Measurements from ENCODE around the gene KAT7. TPM values are rescaled to one million over a fixed set of nuclear protein-coding genes. Genes with fewer than 3 reads are reported as not detected.

KAT7 gene
- polyA plus RNA-seq = 10 to 100 TPM; 32.3 to 67.2 (median 37.9) TPM

GRCh38 chr17:49788478-49789242, at the start of gene KAT7:
KAT7 (plus strand) TSS chr17:49788681; CDS start chr17:49788835, 154 bp downstream.
- H3K27me3 Mint-ChIP-seq (ENCODE audit: low read depth in 3 of 3) = peaks cover 11 to 15% (median 12%) of the 10 kb centered on the region in 3 donors
- H3K36me3 Mint-ChIP-seq = peaks cover 0 to 23% (median 6%) of the 10 kb centered on the region in 3 donors
- H3K9me3 Mint-ChIP-seq = no peaks in the 10 kb centered on the region
- peaks cover 51 to 57% of the 10 kb centered on the region in 2 donors for H3K4me1 Mint-ChIP-seq
- peak within 1 kb of the TSS; percentile 94 to 99 (median 97) for H3K4me3 Mint-ChIP-seq
- peak; percentile 99 for DNase-seq
- peak within 1 kb of the TSS; percentile 95 to 100 (median 97) for H3K27ac Mint-ChIP-seq

- peak; percentile 97 to 98 (median 98) for DNase-seq
- peaks cover 4 to 11% (median 5%) of the 10 kb centered on the region in 3 donors for H3K36me3 Mint-ChIP-seq
- H3K27ac Mint-ChIP-seq = peak overlapping the region; percentile 96 to 100 (median 100)
- H3K27me3 Mint-ChIP-seq (ENCODE audit: low read depth in 3 of 3) = peaks cover 6 to 16% (median 8%) of the 10 kb centered on the region in 3 donors
- no peaks in the 10 kb centered on the region for H3K9me3 Mint-ChIP-seq
- H3K4me3 Mint-ChIP-seq = peak overlapping the region; percentile 90 to 100 (median 96)
- H3K4me1 Mint-ChIP-seq = peaks cover 94 to 96% of the 10 kb centered on the region in 2 donors
These were observed 48.7 kb upstream of the KAT7 start for GRCh38 chr17:49739641-49740271.

DNA sequence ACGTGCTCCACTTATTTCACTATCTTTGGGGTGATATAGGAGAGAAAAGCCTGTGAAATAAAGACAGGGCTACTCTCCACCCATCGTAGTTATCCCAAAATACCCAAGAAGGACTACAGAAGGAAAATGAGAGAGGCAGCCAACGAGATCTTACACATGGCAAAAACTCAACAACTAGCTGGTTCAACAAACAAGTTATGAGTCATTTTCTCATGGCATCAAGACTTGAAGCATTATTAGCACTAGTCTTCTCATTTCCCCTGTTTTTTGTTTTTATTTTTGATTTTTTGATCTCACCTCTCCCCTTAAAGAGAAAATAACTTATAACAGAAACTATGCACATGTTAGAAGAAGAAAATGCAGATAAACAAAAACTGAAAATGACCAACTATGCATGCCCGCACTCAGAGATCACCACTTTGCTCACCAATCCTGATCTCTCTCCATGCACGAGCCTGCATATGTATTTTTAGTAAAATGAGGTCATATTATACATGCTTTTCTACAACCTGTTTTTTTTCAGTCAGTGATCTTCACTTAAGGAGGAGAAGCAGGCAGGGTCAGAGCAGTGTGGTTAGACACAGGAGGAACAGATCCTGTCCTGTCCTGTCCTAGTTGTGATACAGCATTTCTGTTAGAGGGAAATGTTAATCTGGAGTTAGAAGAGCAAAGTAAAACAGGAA, 47.3 kb upstream of the KAT7 start:
- no peaks in the 10 kb centered on the region for H3K9me3 Mint-ChIP-seq
- H3K27me3 Mint-ChIP-seq (ENCODE audit: low read depth in 3 of 3) = peaks cover 6 to 16% (median 8%) of the 10 kb centered on the region in 3 donors
- H3K36me3 Mint-ChIP-seq = peaks cover 4 to 11% (median 4%) of the 10 kb centered on the region in 3 donors
- H3K27ac Mint-ChIP-seq = peak overlapping the region; percentile 96 to 100 (median 100)
- H3K4me1 Mint-ChIP-seq = peaks cover 96% of the 10 kb centered on the region in 2 donors
- peak; percentile 19 to 26 (median 22) for DNase-seq
- H3K4me3 Mint-ChIP-seq = peak overlapping the region; percentile 90 to 100 (median 96)

DNA sequence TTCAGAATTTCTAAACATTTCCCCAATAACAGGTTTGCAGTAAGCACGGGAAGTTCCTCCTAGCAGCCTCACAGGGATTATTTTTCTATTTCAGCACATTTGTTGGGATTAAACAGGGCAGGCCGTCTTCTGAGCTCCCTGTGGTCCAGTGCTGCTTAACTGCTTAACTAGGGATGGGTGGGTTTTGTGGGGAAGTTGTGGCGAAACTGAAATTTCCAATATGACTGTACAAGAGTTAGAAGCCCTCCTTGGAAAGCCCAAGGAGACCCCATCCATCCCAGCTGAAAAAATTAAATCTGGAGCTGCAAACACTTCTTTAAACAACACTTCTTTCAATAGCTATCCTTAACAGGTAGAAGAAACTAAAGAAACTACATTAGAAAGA, 46.8 kb upstream of the KAT7 start:
- peaks cover 4 to 9% (median 4%) of the 10 kb centered on the region in 3 donors for H3K36me3 Mint-ChIP-seq
- peak overlapping the region; percentile 90 to 100 (median 96) for H3K4me3 Mint-ChIP-seq

DNA sequence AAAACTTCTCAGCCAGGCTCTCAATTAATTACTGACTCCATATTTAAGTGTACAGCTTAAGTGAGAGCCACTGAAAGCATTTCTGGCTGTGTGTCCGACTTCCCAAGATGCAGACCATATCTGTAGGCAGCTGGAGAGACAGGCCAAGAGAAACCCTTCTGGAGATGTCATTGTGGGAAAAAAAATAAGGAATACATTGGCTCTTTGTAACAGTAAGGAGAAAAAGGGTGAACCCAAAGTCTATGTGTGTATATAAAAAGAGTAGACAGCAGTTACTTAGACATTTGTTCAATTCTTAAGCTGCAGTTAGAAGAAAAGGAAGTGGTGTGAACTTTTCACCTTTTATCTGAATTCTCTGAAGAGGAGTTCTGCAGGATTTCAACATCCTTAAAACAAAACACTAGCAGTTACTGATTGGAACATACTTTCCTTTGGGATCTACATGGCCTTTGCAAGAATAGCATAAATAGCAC, 46.3 kb upstream of the KAT7 start:
- Mint-ChIP-seq H3K27me3 (ENCODE audit: low read depth in 3 of 3) (peaks cover 6 to 16% (median 11%) of the 10 kb centered on the region in 3 donors), H3K36me3 (peaks cover 4 to 9% (median 4%) of the 10 kb centered on the region in 3 donors), H3K4me1 (peaks cover 96% of the 10 kb centered on the region in 2 donors), H3K27ac (peak overlapping the region; percentile 96 to 100 (median 100)), H3K9me3 (no peaks in the 10 kb centered on the region), H3K4me3 (peak overlapping the region; percentile 90 to 100 (median 96))
- DNase-seq = peak in 2 of 3 donors; percentile 24

More for the DNA sequence above, 46.8 kb upstream of the KAT7 start:
- DNase-seq = no peak
- H3K9me3 Mint-ChIP-seq = no peaks in the 10 kb centered on the region
- peaks cover 6 to 16% (median 10%) of the 10 kb centered on the region in 3 donors for H3K27me3 Mint-ChIP-seq (ENCODE audit: low read depth in 3 of 3)
- peaks cover 96% of the 10 kb centered on the region in 2 donors for H3K4me1 Mint-ChIP-seq
- peak overlapping the region; percentile 96 to 100 (median 100) for H3K27ac Mint-ChIP-seq

GRCh38 chr17:49745175-49746139, 43.0 kb upstream of the KAT7 start:
- Mint-ChIP-seq H3K27ac (peak overlapping the region; percentile 91 to 99 (median 96)), H3K9me3 (no peaks in the 10 kb centered on the region), H3K27me3 (ENCODE audit: low read depth in 3 of 3) (peaks cover 0 to 3% (median 1%) of the 10 kb centered on the region in 3 donors), H3K4me1 (peaks cover 96% of the 10 kb centered on the region in 2 donors), H3K4me3 (peak overlapping the region; percentile 72 to 82 (median 76)), H3K36me3 (peaks cover 0 to 4% (median 0%) of the 10 kb centered on the region in 3 donors)
- DNase-seq = no peak

DNA sequence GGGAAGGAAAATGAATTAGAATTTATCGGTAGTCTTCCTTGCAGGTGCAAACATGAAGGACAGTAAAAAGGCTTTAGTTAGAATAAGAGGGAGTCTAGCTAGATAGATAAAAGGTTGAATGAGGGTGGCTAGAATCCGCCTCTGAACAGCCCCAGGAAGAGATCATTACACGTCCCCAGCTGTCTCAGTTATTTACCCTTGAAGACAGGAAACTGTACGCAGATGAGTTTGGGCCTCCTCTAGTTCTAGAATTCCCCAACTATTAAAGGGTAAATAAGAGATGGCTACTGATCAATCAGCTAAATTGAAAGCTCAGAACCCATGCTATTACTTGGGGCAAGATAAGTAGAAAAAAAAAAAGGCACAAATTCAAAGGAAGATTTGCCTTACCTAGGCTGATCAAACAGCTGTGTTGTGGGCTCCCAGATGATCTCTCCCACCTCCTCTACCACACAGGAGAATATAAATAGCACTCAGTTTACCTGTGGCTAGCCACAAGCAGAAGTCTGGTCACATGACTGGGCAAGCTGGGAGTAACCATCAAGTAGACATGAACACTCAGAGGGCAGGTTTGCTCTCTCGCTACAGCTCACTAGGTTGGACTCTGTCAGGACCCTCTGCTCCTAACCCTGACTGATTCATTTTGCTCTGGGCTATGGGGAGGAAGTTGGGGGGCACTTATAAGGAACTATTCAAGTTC, 41.5 kb upstream of the KAT7 start:
- H3K27me3 Mint-ChIP-seq (ENCODE audit: low read depth in 3 of 3) = peaks cover 0 to 4% (median 1%) of the 10 kb centered on the region in 3 donors
- DNase-seq = peak; percentile 36 to 44 (median 41)
- peaks cover 0 to 4% (median 0%) of the 10 kb centered on the region in 3 donors for H3K36me3 Mint-ChIP-seq
- H3K4me3 Mint-ChIP-seq = peak overlapping the region; percentile 72 to 82 (median 76)
- H3K27ac Mint-ChIP-seq = peak overlapping the region; percentile 91 to 99 (median 96)
- H3K9me3 Mint-ChIP-seq = no peaks in the 10 kb centered on the region
- H3K4me1 Mint-ChIP-seq = peaks cover 87 to 88% of the 10 kb centered on the region in 2 donors

- Mint-ChIP-seq H3K36me3 (no peaks in the 10 kb centered on the region), H3K4me3 (peak overlapping the region; percentile 72 to 82 (median 76)), H3K27me3 (ENCODE audit: low read depth in 3 of 3) (peaks cover 0 to 7% (median 1%) of the 10 kb centered on the region in 3 donors), H3K9me3 (no peaks in the 10 kb centered on the region), H3K27ac (peak overlapping the region; percentile 91 to 99 (median 96)), H3K4me1 (peaks cover 87 to 88% of the 10 kb centered on the region in 2 donors)
- DNase-seq = no peak
These were observed 40.8 kb upstream of the KAT7 start for GRCh38 chr17:49747632-49748031.

- no peaks in the 10 kb centered on the region for H3K36me3 Mint-ChIP-seq
- DNase-seq = peak; percentile 30 to 47 (median 40)
- H3K4me1 Mint-ChIP-seq = peaks cover 87 to 88% of the 10 kb centered on the region in 2 donors
- no peaks in the 10 kb centered on the region for H3K9me3 Mint-ChIP-seq
- peak overlapping the region; percentile 91 to 99 (median 96) for H3K27ac Mint-ChIP-seq
- peaks cover 0 to 7% (median 1%) of the 10 kb centered on the region in 3 donors for H3K27me3 Mint-ChIP-seq (ENCODE audit: low read depth in 3 of 3)
- peak overlapping the region; percentile 72 to 80 (median 74) for H3K4me3 Mint-ChIP-seq
These were observed 40.3 kb upstream of the KAT7 start for GRCh38 chr17:49748223-49748622.

DNA sequence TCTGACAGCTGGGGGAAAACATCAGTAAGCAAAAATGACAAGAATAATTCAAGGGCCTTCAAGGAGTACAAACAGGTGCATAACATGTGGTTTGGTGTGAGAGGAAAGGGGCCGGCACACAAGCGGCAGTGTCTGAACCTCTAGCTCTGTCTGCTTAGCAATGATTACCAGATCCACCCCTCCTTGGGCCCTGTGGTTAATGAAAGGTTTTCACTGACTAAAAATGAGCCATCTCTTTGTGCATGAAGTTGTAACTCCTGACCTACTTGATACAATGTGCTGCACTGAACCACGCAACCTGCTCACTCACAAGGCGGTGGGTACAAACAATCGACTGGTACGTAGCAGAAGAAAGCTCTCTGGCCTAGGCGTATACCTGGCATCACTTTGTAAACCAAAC, 39.7 kb upstream of the KAT7 start:
- peak overlapping the region; percentile 91 to 99 (median 96) for H3K27ac Mint-ChIP-seq
- peak; percentile 72 to 82 (median 78) for DNase-seq
- no peaks in the 10 kb centered on the region for H3K9me3 Mint-ChIP-seq
- H3K4me3 Mint-ChIP-seq = peak overlapping the region; percentile 72 to 80 (median 74)
- H3K4me1 Mint-ChIP-seq = peaks cover 89 to 92% of the 10 kb centered on the region in 2 donors
- peaks cover 0 to 7% (median 1%) of the 10 kb centered on the region in 3 donors for H3K27me3 Mint-ChIP-seq (ENCODE audit: low read depth in 3 of 3)
- H3K36me3 Mint-ChIP-seq = no peaks in the 10 kb centered on the region

DNA sequence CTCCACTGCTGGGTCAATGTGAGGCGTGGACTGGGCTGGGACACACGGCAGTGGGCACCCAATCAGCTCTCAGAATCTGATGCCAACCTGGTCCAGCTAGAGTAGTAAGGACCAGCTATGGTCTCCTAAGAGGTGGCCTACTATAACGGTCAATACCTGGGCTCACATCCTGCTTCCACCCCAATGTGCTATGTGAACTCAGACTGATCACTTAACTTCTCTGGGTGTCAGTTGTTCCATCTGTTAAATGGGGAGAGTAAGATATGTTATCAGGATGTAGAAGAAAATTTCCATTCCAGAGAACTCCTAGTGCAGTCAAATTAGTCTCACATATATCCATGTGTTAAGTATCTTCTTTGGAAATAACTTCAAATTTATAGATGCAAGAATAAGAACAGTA, 38.8 kb upstream of the KAT7 start:
- Mint-ChIP-seq H3K4me1 (peaks cover 90 to 91% of the 10 kb centered on the region in 2 donors), H3K36me3 (no peaks in the 10 kb centered on the region), H3K27me3 (ENCODE audit: low read depth in 3 of 3) (peaks cover 0 to 7% (median 1%) of the 10 kb centered on the region in 3 donors), H3K9me3 (no peaks in the 10 kb centered on the region), H3K4me3 (peak overlapping the region; percentile 2 to 80 (median 57)), H3K27ac (peak overlapping the region; percentile 86 to 99 (median 96))
- no peak for DNase-seq

DNA sequence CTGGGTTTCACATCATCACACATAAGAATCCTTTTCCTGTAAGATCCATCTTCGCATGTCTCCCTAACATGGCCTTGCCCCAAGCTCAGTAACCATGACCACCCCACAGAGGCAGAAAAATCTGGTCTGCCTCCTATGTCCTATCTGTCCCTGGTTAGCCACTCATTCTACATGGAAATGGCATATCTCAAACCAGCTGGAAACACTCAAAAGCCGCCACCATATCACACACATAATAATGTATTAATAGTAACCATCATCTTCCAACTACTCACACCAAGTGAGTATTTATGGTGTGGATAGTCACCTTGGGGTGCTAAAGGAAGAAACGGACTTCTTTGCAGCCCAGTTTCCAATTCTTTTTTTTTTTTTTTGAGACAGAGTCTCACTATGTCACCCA, 36.0 kb upstream of the KAT7 start:
- H3K36me3 Mint-ChIP-seq = peaks cover 0 to 8% (median 3%) of the 10 kb centered on the region in 3 donors
- peaks cover 0 to 9% (median 0%) of the 10 kb centered on the region in 3 donors for H3K27me3 Mint-ChIP-seq (ENCODE audit: low read depth in 3 of 3)
- H3K9me3 Mint-ChIP-seq = no peaks in the 10 kb centered on the region
- H3K4me3 Mint-ChIP-seq = peak overlapping the region; percentile 10 to 54 (median 51)
- no peak for DNase-seq
- H3K4me1 Mint-ChIP-seq = peaks cover 90 to 91% of the 10 kb centered on the region in 2 donors
- peak overlapping the region; percentile 77 to 93 (median 88) for H3K27ac Mint-ChIP-seq

Data from immature natural killer cell (primary cell).